ENCODE measurements around the gene MED4.

MED4 gene

DNA sequence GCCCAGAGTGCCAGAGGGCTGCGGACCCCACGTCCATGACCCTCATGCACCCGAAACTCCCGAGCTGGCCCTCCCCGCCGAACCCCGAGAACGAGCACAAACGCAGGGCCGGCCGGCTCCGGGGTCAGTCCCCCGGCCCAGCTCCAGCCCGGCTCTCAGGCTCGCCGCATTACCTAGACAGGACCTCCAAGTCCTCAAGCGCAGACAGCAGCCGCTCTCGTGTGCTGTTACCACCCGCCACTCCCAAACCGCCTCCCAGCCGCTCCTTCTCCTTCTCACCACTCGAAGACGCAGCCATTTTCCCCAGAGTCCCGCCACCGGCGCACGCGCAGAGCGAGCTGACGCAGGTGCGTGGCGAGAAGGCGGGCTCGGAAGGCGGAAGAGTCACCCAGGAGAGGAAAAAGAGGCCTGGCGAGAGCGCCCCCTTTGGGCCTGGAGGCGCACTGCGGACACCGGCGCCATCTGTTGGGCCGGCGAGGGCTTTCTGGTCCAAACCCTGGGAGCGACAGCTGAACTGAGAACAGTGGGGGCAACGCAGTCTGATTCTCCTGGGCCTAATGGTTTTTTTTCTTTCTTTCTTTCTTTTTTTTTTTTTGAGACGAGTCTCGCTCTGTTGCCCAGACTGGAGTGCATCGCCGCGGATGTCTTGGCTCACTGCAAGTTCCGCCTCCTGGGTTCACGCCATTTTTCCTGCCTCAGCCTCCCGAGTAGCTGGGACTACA is at the start of gene MED4:
MED4 (minus strand) TSS at position 324 of the 722 bp plus-strand sequence; CDS start at position 298, 26 bp downstream.
- DNase-seq, result peak; percentile 45 to 98 (median 90)

GRCh38 chr13:48144413-48145035 is 49.6 kb upstream of the MED4 start:
- DNase-seq, result peak in 5 of 56 donors; percentile 12 to 23 (median 16)

- DNase-seq, result no peak
These were observed 47.5 kb upstream of the MED4 start for GRCh38 chr13:48142436-48142835.

GRCh38 chr13:48138270-48138669 is 43.4 kb upstream of the MED4 start:
- no peak for DNase-seq

GRCh38 chr13:48132961-48133360 is 38.1 kb upstream of the MED4 start:
- DNase-seq, result no peak

DNA sequence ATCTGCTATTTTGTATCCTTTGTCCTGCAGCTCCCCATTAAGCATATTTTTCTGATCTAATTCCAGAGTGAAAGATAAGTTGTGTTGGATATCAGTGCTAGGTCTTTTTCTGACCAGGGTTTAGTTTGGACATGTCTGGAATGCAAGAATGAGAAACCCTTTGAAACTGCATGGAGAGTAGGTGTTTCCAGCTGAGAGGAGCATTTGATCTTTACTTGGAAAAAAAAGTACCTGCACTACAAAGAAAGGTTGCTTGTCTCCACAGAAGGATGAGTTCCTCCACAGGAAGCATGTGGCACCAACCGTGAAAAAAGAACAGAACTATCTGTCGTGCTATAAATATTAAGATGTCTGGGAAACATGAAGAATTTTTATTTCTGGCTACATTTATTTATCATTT is 36.6 kb upstream of the MED4 start:
- no peak for DNase-seq

GRCh38 chr13:48126944-48127830 is 32.3 kb upstream of the MED4 start:
- DNase-seq, result peak in 37 of 56 donors; percentile 1 to 72 (median 24)

- DNase-seq, result no peak
These were observed 30.9 kb upstream of the MED4 start for GRCh38 chr13:48125794-48126228.

- DNase-seq, result no peak
These were observed 28.9 kb upstream of the MED4 start for GRCh38 chr13:48123812-48124211.

DNA sequence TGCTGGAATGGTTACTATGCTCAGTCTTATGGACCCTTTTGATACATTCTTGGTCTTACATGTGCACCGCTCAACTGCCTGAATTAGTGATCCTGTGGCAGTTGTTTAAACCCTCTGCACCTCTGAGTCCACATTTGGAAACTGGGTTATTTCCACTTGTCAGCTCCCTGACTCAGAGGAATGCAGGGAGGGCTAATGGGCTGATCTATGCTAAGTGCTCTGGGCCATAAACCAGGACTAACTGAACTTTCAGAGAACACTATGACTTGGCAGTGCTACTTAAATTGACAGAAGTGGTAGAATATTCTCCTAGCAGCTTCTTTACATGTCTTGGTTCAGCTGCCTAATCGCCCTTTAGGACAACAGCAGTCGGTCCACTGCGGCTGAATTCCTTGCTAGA is 26.8 kb upstream of the MED4 start:
- no peak for DNase-seq

- DNase-seq, result no peak
These were observed 25.3 kb upstream of the MED4 start for GRCh38 chr13:48120241-48120640.

- DNase-seq, result no peak
These were observed 23.1 kb upstream of the MED4 start for GRCh38 chr13:48118030-48118429.

GRCh38 chr13:48116808-48117207 is 21.9 kb upstream of the MED4 start:
- DNase-seq, result no peak

DNA sequence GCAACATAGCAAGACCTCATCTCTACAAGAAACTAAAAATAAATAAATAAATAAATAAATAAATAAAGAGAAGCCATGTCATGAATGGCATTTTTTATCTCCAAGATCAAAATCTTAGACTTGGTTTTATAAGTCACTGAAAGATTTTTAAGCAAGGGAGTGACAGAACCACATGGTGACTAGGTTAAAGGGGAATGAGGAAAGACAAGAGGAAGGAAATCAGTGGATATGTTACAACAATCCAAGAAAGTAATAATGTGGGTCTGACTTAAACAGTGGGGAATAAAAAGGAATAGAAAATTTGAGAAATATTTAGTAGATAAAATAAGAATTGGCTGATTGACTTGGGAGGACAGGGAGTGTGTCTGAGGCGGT is 18.8 kb upstream of the MED4 start:
- DNase-seq, result no peak

GRCh38 chr13:48112896-48113755 is 18.2 kb upstream of the MED4 start:
- no peak for DNase-seq

- DNase-seq, result peak in 14 of 56 donors; percentile 1 to 38 (median 6)
These were observed 16.2 kb upstream of the MED4 start for GRCh38 chr13:48110931-48111721.

GRCh38 chr13:48110132-48110868 is 15.4 kb upstream of the MED4 start:
- DNase-seq, result no peak

DNA sequence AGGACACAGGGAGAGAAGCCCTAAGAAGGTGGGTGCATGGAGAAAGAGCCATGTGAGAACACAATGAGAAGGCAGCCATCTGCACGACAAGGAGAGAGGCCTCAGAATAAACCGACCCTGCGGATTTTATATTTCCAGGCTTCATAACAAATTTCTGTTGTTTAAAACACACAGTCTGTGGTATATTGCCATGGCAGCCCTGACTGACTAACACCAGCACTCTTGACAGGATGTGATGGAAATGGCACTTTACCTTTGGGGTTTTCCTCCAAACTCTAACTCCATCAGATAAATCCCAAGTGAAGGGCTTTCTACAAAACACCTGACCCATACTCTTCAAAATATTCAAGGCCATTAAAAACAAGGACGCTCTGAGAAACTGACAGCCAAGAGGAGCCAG is 13.2 kb upstream of the MED4 start:
- no peak for DNase-seq

DNA sequence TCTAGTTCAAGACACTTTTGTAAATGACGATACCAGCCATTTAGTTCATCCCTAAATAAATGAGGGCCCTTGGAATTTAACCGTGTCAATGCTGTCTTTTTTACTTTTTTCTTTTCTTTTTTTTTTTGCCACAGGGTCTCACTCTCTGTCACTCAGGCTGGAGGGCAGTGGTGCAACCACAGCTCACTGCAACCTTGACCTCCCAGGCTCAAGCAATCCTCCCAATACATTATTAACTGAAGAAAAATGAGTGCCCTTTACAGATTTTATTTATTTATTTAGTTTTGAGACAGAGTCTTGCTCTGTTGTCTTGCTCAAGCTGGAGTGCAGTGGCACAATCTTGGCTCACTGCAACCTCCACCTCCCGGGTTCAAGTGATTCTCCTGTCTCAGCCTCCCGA is 2.9 kb upstream of the MED4 start:
- DNase-seq, result no peak

DNA sequence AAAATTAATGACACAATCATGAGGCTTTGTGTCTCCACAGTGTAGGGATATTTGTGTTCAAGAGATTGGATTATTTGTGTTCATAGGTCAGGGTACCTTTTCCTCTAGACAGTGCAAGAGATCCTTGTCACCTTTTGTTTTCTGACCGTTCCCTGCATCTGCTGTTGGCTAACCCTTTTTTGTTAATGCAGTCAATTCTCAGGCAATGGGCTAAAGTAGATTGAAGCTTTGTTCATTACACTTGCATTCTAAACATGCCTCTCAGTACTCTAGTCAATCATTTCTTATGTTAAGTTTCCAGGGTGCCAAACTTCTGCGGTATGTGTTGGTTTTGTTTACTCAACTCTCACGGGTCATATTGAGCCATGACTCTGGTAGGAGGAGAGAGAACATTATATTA is 1.8 kb upstream of the MED4 start:
- DNase-seq, result no peak

Measured in amygdala (tissue), 56 donors.